ENCODE data around the gene SEZ6L.

SEZ6L gene

GRCh38 chr22:26323013-26323412 lies 153.8 kb downstream of the SEZ6L start:
- no peaks in the 10 kb centered on the region for H3K9me3 ChIP-seq
- H3K4me3 ChIP-seq: no peak overlapping the region
- H3K27me3 ChIP-seq: no peaks in the 10 kb centered on the region; the same call in 1 of the 2 replicates
- no peak for TF ChIP-seq Cebpa-rat (IDR thresholded peaks at IDR 0.05)
- H3K36me3 ChIP-seq: no peaks in the 10 kb centered on the region
- no peaks in the 10 kb centered on the region for H4K20me1 ChIP-seq
- no peak overlapping the region for H3K9ac ChIP-seq
- no peak overlapping the region for H3K4me2 ChIP-seq
- H3K4me1 ChIP-seq: peaks cover 23% of the 10 kb centered on the region
- no peak overlapping the region for H3K27ac ChIP-seq

GRCh38 chr22:26324150-26324549 lies 154.9 kb downstream of the SEZ6L start:
- H3K9ac ChIP-seq: no peak overlapping the region
- no peaks in the 10 kb centered on the region; the same call in 1 of the 2 replicates for H3K27me3 ChIP-seq
- no peak overlapping the region for H3K4me3 ChIP-seq
- H4K20me1 ChIP-seq: no peaks in the 10 kb centered on the region
- H3K4me2 ChIP-seq: no peak overlapping the region
- H3K9me3 ChIP-seq: no peaks in the 10 kb centered on the region
- TF ChIP-seq Cebpa-rat (IDR thresholded peaks at IDR 0.05): no peak
- peaks cover 23% of the 10 kb centered on the region for H3K4me1 ChIP-seq
- H3K36me3 ChIP-seq: no peaks in the 10 kb centered on the region
- H3K27ac ChIP-seq: no peak overlapping the region

- Histone ChIP-seq H3K4me2 (no peak overlapping the region), H3K4me3 (no peak overlapping the region), H3K4me1 (peaks cover 16% of the 10 kb centered on the region), H3K27ac (no peak overlapping the region), H3K27me3 (no peaks in the 10 kb centered on the region; the same call in 1 of the 2 replicates), H3K36me3 (no peaks in the 10 kb centered on the region), H3K9ac (no peak overlapping the region), H3K9me3 (no peaks in the 10 kb centered on the region), H4K20me1 (no peaks in the 10 kb centered on the region)
- no peak for TF ChIP-seq Cebpa-rat (IDR thresholded peaks at IDR 0.05)
Measured at GRCh38 chr22:26325641-26326040, 156.4 kb downstream of the SEZ6L start.

GRCh38 chr22:26326803-26327202 lies 157.5 kb downstream of the SEZ6L start:
- H3K9me3 ChIP-seq: no peaks in the 10 kb centered on the region

GRCh38 chr22:26327306-26327705 lies 158.0 kb downstream of the SEZ6L start:
- no peak overlapping the region for H3K9ac ChIP-seq
- H3K27ac ChIP-seq: no peak overlapping the region
- H3K4me2 ChIP-seq: no peak overlapping the region
- no peaks in the 10 kb centered on the region; the same call in 1 of the 2 replicates for H3K27me3 ChIP-seq
- no peak overlapping the region for H3K4me3 ChIP-seq
- no peaks in the 10 kb centered on the region for H3K9me3 ChIP-seq
- no peaks in the 10 kb centered on the region for H4K20me1 ChIP-seq
- H3K36me3 ChIP-seq: no peaks in the 10 kb centered on the region
- H3K4me1 ChIP-seq: peaks cover 14% of the 10 kb centered on the region
- TF ChIP-seq Cebpa-rat (IDR thresholded peaks at IDR 0.05): no peak

More at GRCh38 chr22:26326803-26327202, 157.5 kb downstream of the SEZ6L start:
- H3K27me3 ChIP-seq: no peaks in the 10 kb centered on the region; the same call in 1 of the 2 replicates
- H3K9ac ChIP-seq: no peak overlapping the region
- no peaks in the 10 kb centered on the region for H3K36me3 ChIP-seq
- peak overlapping the region; percentile 19; the same call in 1 of the 2 replicates for H3K27ac ChIP-seq
- peak overlapping the region; percentile 60 for H3K4me2 ChIP-seq
- no peaks in the 10 kb centered on the region for H4K20me1 ChIP-seq
- peaks cover 14% of the 10 kb centered on the region for H3K4me1 ChIP-seq
- TF ChIP-seq Cebpa-rat (IDR thresholded peaks at IDR 0.05): no peak
- H3K4me3 ChIP-seq: no peak overlapping the region

- Histone ChIP-seq H3K27me3 (no peaks in the 10 kb centered on the region; the same call in 1 of the 2 replicates), H3K36me3 (no peaks in the 10 kb centered on the region), H3K9me3 (no peaks in the 10 kb centered on the region), H3K4me1 (peaks cover 14% of the 10 kb centered on the region), H3K4me3 (no peak overlapping the region), H3K4me2 (no peak overlapping the region), H4K20me1 (no peaks in the 10 kb centered on the region), H3K27ac (no peak overlapping the region), H3K9ac (no peak overlapping the region)
- no peak for TF ChIP-seq Cebpa-rat (IDR thresholded peaks at IDR 0.05)
Measured at GRCh38 chr22:26328221-26328620, 159.0 kb downstream of the SEZ6L start.

- Histone ChIP-seq H3K36me3 (no peaks in the 10 kb centered on the region), H3K4me3 (no peak overlapping the region), H3K4me2 (no peak overlapping the region), H3K9me3 (no peaks in the 10 kb centered on the region), H3K4me1 (peaks cover 12% of the 10 kb centered on the region), H4K20me1 (no peaks in the 10 kb centered on the region), H3K27ac (no peak overlapping the region), H3K9ac (no peak overlapping the region), H3K27me3 (no peaks in the 10 kb centered on the region; the same call in 1 of the 2 replicates)
- TF ChIP-seq Cebpa-rat (IDR thresholded peaks at IDR 0.05): no peak
Measured at GRCh38 chr22:26330971-26331625, 161.8 kb downstream of the SEZ6L start.

GRCh38 chr22:26333088-26333800 lies 164.0 kb downstream of the SEZ6L start:
- H4K20me1 ChIP-seq: no peaks in the 10 kb centered on the region
- no peak for TF ChIP-seq Cebpa-rat (IDR thresholded peaks at IDR 0.05)
- no peak overlapping the region for H3K27ac ChIP-seq
- H3K36me3 ChIP-seq: no peaks in the 10 kb centered on the region
- no peaks in the 10 kb centered on the region for H3K9me3 ChIP-seq
- H3K27me3 ChIP-seq: no peaks in the 10 kb centered on the region
- no peaks in the 10 kb centered on the region for H3K4me1 ChIP-seq
- no peak overlapping the region for H3K4me3 ChIP-seq
- no peak overlapping the region for H3K4me2 ChIP-seq
- H3K9ac ChIP-seq: no peak overlapping the region

GRCh38 chr22:26334232-26334631 lies 165.0 kb downstream of the SEZ6L start:
- H3K9ac ChIP-seq: no peak overlapping the region
- H3K4me2 ChIP-seq: no peak overlapping the region
- no peak overlapping the region for H3K27ac ChIP-seq
- no peaks in the 10 kb centered on the region for H3K27me3 ChIP-seq
- no peaks in the 10 kb centered on the region for H3K9me3 ChIP-seq
- H3K4me3 ChIP-seq: no peak overlapping the region
- no peaks in the 10 kb centered on the region for H3K4me1 ChIP-seq
- H3K36me3 ChIP-seq: no peaks in the 10 kb centered on the region
- TF ChIP-seq Cebpa-rat (IDR thresholded peaks at IDR 0.05): no peak
- no peaks in the 10 kb centered on the region for H4K20me1 ChIP-seq

- H3K4me3 ChIP-seq: no peak overlapping the region
- H3K9ac ChIP-seq: no peak overlapping the region
- no peak for TF ChIP-seq Cebpa-rat (IDR thresholded peaks at IDR 0.05)
- no peaks in the 10 kb centered on the region for H3K9me3 ChIP-seq
- H4K20me1 ChIP-seq: no peaks in the 10 kb centered on the region
- H3K27me3 ChIP-seq: no peaks in the 10 kb centered on the region
- no peaks in the 10 kb centered on the region for H3K4me1 ChIP-seq
- H3K27ac ChIP-seq: no peak overlapping the region
- H3K36me3 ChIP-seq: no peaks in the 10 kb centered on the region
- H3K4me2 ChIP-seq: no peak overlapping the region
Measured at GRCh38 chr22:26336773-26337172, 167.5 kb downstream of the SEZ6L start.

All from BLaER1 (cell line).